ENCODE results near the gene LRRC26.

GRCh38 chr9:137186385-137186784 lies 16.5 kb upstream of the LRRC26 start:
- no peak for TF ChIP-seq CTCF (IDR thresholded peaks at IDR 0.05; ENCODE audit: extremely low read depth in 1 of 2, insufficient read depth in 1 of 2, low read depth in 1 of 2, low read length in 2 of 2)
- no peak for TF ChIP-seq POLR2AphosphoS5 (IDR thresholded peaks at IDR 0.05; ENCODE audit: insufficient read depth, low read depth, low read length)
- TF ChIP-seq MAX (IDR thresholded peaks at IDR 0.05; ENCODE audit: insufficient read depth, insufficient read length), result no peak
- TF ChIP-seq JUN (IDR thresholded peaks at IDR 0.05; ENCODE audit: borderline replicate concordance, insufficient read depth, insufficient read length, low read depth), result no peak

Data from endothelial cell of umbilical vein (primary cell).